Endothelial cell of umbilical vein (primary cell): Measurements from ENCODE around the gene GABBR2. TPM values are rescaled to one million over a fixed set of nuclear protein-coding genes. Genes with fewer than 3 reads are reported as not detected.

Experiments
- BruUV-seq: library from RNA; stranded (reverse); fragments of 400-500 nt; replicated peaks from 2 replicates; lab custom pipeline; 2021; lab: Mats Ljungman, UMichigan
- CTCF ChIA-PET: fragments of 300-600, 350-600 bp; sonication (Branson Sonifier 250); formaldehyde crosslinking; loops from one replicate; lab custom pipeline; 2021; ENCODE audit warnings: antibody characterized with exemption, inconsistent platforms; lab: Charles Lee
- POLR2A ChIA-PET: fragments of 300-600, 350-600 bp; sonication (Branson Sonifier 250); formaldehyde crosslinking; loops from one replicate; lab custom pipeline; 2021; ENCODE audit warnings: antibody characterized with exemption, inconsistent platforms; lab: Charles Lee
- DNase-seq: peaks from one replicate; pipeline ENCODE4 v3.0.0-alpha.2; 2011; ENCODE audit warnings: low read depth, low spot score
- FAIRE-seq: peaks from 2 replicates; lab custom pipeline; 2011; peaks lifted over from hg19 to GRCh38; lab: Jason Lieb, UNC
- H2AFZ ChIP-seq: 2 replicates; pipeline ENCODE4 v1.6.0; 2012; ENCODE audit warnings: low read depth, low read length, control low read depth, inconsistent platforms
- H3K27ac ChIP-seq: 2 replicates; pipeline ENCODE4 v1.5.1; 2011; ENCODE audit warnings: low read depth, mild to moderate bottlenecking, control low read depth, low read length, moderate library complexity; ENCODE audit not compliant: insufficient read depth
- H3K27me3 ChIP-seq, 2 experiments: 2 replicates each; pipeline versions ENCODE4 v1.6.0 to v1.6.1; 2011; ENCODE audit warnings: low read length in 2 of 2, mixed read lengths in 1 of 2; ENCODE audit not compliant: control insufficient read depth in 2 of 2, insufficient read depth in 2 of 2
- H3K36me3 ChIP-seq, 2 experiments: 2 replicates in 1 of 2; 3 replicates in 1 of 2; pipeline ENCODE4 v1.5.1; 2011; ENCODE audit warnings: low read length in 2 of 2, mild to moderate bottlenecking in 1 of 2, moderate library complexity in 1 of 2; ENCODE audit not compliant: control insufficient read depth in 2 of 2, insufficient read depth in 2 of 2; ENCODE audit errors: extremely low read depth in 1 of 2
- H3K4me1 ChIP-seq: 3 replicates; pipeline ENCODE4 v1.5.1; 2011; ENCODE audit warnings: mild to moderate bottlenecking, low read length; ENCODE audit not compliant: control insufficient read depth, insufficient read depth; ENCODE audit errors: extremely low read depth
- H3K4me2 ChIP-seq: 2 replicates; pipeline ENCODE4 v1.6.1; 2011; ENCODE audit warnings: low read length, control low read depth, mixed read lengths; ENCODE audit not compliant: insufficient read depth
- H3K4me3 ChIP-seq, 3 experiments: fragments of 200-600 bp in 1 of 3; sonication (generic), shearing (Covaris generic) in 1 of 3; replicated peaks in 1 of 3; 2 replicates each; pipeline ENCODE4 v1.5.1; 2011 to 2016; ENCODE audit warnings: control low read depth in 3 of 3, low read length in 3 of 3, mild to moderate bottlenecking in 2 of 3, inconsistent platforms in 1 of 3, low read depth in 1 of 3, moderate library complexity in 1 of 3; ENCODE audit not compliant: insufficient read depth in 1 of 3
- H3K79me2 ChIP-seq: 2 replicates; pipeline ENCODE4 v1.6.0; 2012; ENCODE audit warnings: low read length, inconsistent platforms; ENCODE audit not compliant: control insufficient read depth, insufficient read depth
- H3K9ac ChIP-seq: replicated peaks from 2 replicates; pipeline ENCODE3; 2011; ENCODE audit warnings: low read length, control low read depth; ENCODE audit not compliant: insufficient read depth; ENCODE audit errors: extremely low read depth
- H3K9me1 ChIP-seq: replicated peaks from 3 replicates; pipeline ENCODE4 v1.6.0; 2011; ENCODE audit warnings: mild to moderate bottlenecking, low read length; ENCODE audit not compliant: control insufficient read depth, insufficient read depth; ENCODE audit errors: extremely low read depth
- H3K9me3 ChIP-seq: replicated peaks from 2 replicates; pipeline ENCODE4 v1.5.1; 2012; ENCODE audit warnings: low read length, inconsistent platforms; ENCODE audit not compliant: control insufficient read depth, insufficient read depth
- H4K20me1 ChIP-seq: replicated peaks from 2 replicates; pipeline ENCODE3; 2011; ENCODE audit warnings: mild to moderate bottlenecking, low read length; ENCODE audit not compliant: control insufficient read depth, insufficient read depth; ENCODE audit errors: extremely low read depth
- CTCF ChIP-seq, 2 donors: IDR thresholded peaks; 1 replicate in 1 of 2; 2 replicates in 1 of 2; pipeline ENCODE4 v1.5.1; 2011; ENCODE audit warnings: low read length in 2 of 2, mild to moderate bottlenecking in 2 of 2, moderate library complexity in 2 of 2, control low read depth in 1 of 2, inconsistent platforms in 1 of 2, low read depth in 1 of 2; ENCODE audit not compliant: insufficient read depth in 1 of 2; ENCODE audit errors: extremely low read depth in 1 of 2
- EZH2 ChIP-seq: IDR thresholded peaks from 2 replicates; pipeline ENCODE4 v1.6.1; 2012; ENCODE audit warnings: borderline replicate concordance, low read depth, mild to moderate bottlenecking, moderate library complexity, low read length, inconsistent platforms; ENCODE audit not compliant: severe bottlenecking
- FOS ChIP-seq: IDR thresholded peaks from 2 replicates; pipeline ENCODE4 v1.6.1; 2011; ENCODE audit warnings: mild to moderate bottlenecking, low read length, moderate library complexity, borderline replicate concordance; ENCODE audit not compliant: insufficient read depth
- GATA2 ChIP-seq: IDR thresholded peaks from 2 replicates; pipeline ENCODE4 v1.7.0; 2011; ENCODE audit warnings: low read depth, mild to moderate bottlenecking, moderate library complexity, mixed read lengths, low read length; ENCODE audit not compliant: insufficient read length, insufficient read depth
- JUN ChIP-seq: IDR thresholded peaks from 2 replicates; pipeline ENCODE4 v1.6.1; 2011; ENCODE audit warnings: borderline replicate concordance, low read depth; ENCODE audit not compliant: insufficient read length, insufficient read depth
- MAX ChIP-seq: IDR thresholded peaks from 2 replicates; pipeline ENCODE4 v1.6.1; 2011; ENCODE audit not compliant: insufficient read depth, insufficient read length
- MYC ChIP-seq: IDR thresholded peaks from one replicate; pipeline ENCODE4 v1.6.1; 2011; ENCODE audit warnings: mild to moderate bottlenecking, low read depth, low read length
- POLR2A ChIP-seq: IDR thresholded peaks from 2 replicates; pipeline ENCODE4 v1.6.1; 2012; ENCODE audit warnings: low read depth, mild to moderate bottlenecking, control low read depth, low read length
- POLR2AphosphoS5 ChIP-seq: IDR thresholded peaks from 2 replicates; pipeline ENCODE4 v1.6.1; 2012; ENCODE audit warnings: low read depth, mild to moderate bottlenecking, control low read depth, low read length, moderate library complexity; ENCODE audit not compliant: insufficient read depth
- dilution Hi-C: fragments of 300-500 bp; cut with MboI; formaldehyde crosslinking; loops from one replicate; pipeline ENCODE4 v1.15.0; 2019; ENCODE audit warnings: low sequenced_read_pairs; ENCODE audit not compliant: extremely low pct_ligation_motif_present
- intact Hi-C: fragments of 100-400 bp; cut with micrococcal nuclease; formaldehyde crosslinking; loops from one replicate; pipeline ENCODE4 v1.10.0; 2022
- polyA plus RNA-seq, 4 experiments: library from polyadenylated mRNA; depleted of rRNA in 3 of 4; stranded (reverse) in 3 of 4; unstranded in 1 of 4; fragments of >200 nt; gene quantifications; 2 replicates each; pipeline versions ENCODE4 v1.2.1 to v1.2.3, GENCODE V29; 2011 to 2012; ENCODE audit warnings: missing spikeins in 1 of 4
- total RNA-seq: library from RNA; stranded (reverse); gene quantifications from 2 replicates; pipeline ENCODE4 v1.2.3, GENCODE V29; 2021

Gene GABBR2
- total and polyA plus RNA-seq, 2 donors (not counting 3 experiments of a cell fraction or from before 2014, with no cell fraction given), result 1.1 to 9.2 TPM

GRCh38 chr9:98701576-98701975, 7.2 kb downstream of the GABBR2 start:
- POLR2A ChIA-PET, result no interaction called here
- Histone ChIP-seq H3K27ac (no peak overlapping the region), H3K27me3 (no peaks in the 10 kb centered on the region), H3K4me2 (no peak overlapping the region), H3K4me3 (no peak overlapping the region), H3K9me3 (no peaks in the 10 kb centered on the region), H3K9me1 (no peaks in the 10 kb centered on the region), H4K20me1 (no peaks in the 10 kb centered on the region), H3K36me3 (no peaks in the 10 kb centered on the region), H3K4me1 (peaks cover under 1% of the 10 kb centered on the region), H2AFZ (no peak overlapping the region), H3K9ac (no peak overlapping the region), H3K79me2 (peaks cover 20% of the 10 kb centered on the region)
- dilution Hi-C loops, result no loop called here
- DNase-seq, result no peak
- no peak for FAIRE-seq
- intact Hi-C loops, result no loop called here
- no TSS peak for BruUV-seq
- no peak for TF ChIP-seq MAX
- TF ChIP-seq POLR2A, result no peak
- TF ChIP-seq JUN, result no peak
- TF ChIP-seq POLR2AphosphoS5, result no peak
- TF ChIP-seq MYC, result no peak
- no peak for TF ChIP-seq CTCF (IDR thresholded peaks at IDR 0.05; ENCODE audit: extremely low read depth in 1 of 2, insufficient read depth in 1 of 2, low read depth in 1 of 2, low read length in 2 of 2)
- no peak for TF ChIP-seq EZH2
- TF ChIP-seq FOS, result no peak
- no peak for TF ChIP-seq GATA2
- CTCF ChIA-PET, result no interaction called here
